ENCODE data around the gene MRGPRG. TPM values are rescaled to one million over a fixed set of nuclear protein-coding genes. Genes with fewer than 3 reads are reported as not detected.

Gene MRGPRG
- total RNA-seq, 1 donor from 2014 or later: not detected

DNA sequence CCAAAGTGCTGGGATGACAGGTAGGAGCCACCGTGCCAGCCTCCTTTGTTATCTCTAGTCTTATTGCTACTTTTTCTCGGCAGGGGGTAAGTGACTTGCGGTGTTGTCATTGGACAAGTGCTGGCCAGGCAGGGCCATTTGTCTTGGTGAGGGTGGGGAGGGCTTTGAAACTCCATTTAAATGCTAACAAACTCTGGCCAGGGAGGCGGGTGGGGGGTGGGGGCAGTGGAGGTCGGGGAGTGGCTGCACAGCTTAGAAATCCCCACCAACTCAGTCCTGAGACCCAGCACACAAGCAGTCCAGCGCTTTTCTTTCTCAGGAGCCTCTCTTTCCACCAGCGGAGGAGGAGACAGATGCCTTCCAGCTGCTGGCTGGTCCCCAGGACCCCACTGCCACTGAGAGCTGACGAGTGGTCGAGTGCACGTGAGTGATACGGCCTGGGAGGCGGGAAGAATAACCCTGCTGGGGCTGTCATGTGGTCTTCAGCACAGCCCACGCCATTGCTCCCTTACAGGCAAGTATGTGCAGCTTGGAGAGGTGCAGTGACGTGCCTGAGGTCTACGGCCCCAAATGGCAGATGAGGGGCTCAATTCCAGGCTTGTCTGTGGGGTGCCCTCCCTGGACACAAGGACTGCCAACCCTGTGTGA lies 29.3 kb downstream of the MRGPRG start:
- DNase-seq: no peak
- no peaks in the 10 kb centered on the region for H3K4me1 Mint-ChIP-seq (ENCODE audit: low read depth, unreplicated experiment)
- no peak overlapping the region for H3K4me3 Mint-ChIP-seq (ENCODE audit: unreplicated experiment)
- peaks cover 8% of the 10 kb centered on the region for H3K9me3 Mint-ChIP-seq (ENCODE audit: unreplicated experiment)
- H3K36me3 Mint-ChIP-seq (ENCODE audit: unreplicated experiment): no peaks in the 10 kb centered on the region
- H3K27ac Mint-ChIP-seq (ENCODE audit: unreplicated experiment): no peak overlapping the region
- no peak for TF ChIP-seq CTCF (IDR thresholded peaks at IDR 0.05; ENCODE audit: partially characterized antibody, unreplicated experiment)
- H3K27me3 Mint-ChIP-seq (ENCODE audit: unreplicated experiment): peaks cover 7% of the 10 kb centered on the region

DNA sequence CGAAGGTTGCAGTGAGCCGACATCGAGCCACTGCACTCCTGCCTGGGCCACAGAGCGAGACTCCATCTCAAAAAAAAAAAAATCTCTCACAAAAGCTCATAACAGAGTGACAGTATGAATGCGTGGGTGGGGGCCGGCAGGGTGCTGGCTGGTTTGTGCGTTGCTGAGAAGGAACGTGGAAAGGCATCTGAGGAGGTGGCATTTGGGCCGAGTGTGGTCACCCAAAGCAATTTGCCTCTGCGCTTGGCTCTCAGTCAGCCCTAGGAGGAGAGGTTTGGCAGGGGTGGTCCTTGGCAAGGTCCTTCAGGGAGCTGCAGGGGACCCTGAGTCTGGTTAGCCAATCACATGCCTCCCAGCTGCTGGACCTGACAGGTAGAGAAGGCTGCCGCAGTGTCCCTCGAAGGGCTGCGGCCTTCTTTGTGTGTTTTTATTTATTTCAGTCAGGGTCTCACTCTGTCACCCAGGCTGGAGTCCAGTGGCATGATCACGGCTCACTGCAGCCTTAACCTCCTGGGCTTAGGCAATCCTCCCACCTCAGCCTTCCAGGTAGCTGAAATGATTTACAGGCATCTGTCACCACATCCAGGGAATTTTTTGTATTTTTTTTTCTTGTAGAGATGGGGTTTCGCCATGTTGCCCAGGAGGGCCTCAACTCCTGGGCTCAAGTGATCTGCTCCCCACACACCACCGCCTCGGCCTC lies 30.0 kb downstream of the MRGPRG start:
- peaks cover 7% of the 10 kb centered on the region for H3K27me3 Mint-ChIP-seq (ENCODE audit: unreplicated experiment)

DNA sequence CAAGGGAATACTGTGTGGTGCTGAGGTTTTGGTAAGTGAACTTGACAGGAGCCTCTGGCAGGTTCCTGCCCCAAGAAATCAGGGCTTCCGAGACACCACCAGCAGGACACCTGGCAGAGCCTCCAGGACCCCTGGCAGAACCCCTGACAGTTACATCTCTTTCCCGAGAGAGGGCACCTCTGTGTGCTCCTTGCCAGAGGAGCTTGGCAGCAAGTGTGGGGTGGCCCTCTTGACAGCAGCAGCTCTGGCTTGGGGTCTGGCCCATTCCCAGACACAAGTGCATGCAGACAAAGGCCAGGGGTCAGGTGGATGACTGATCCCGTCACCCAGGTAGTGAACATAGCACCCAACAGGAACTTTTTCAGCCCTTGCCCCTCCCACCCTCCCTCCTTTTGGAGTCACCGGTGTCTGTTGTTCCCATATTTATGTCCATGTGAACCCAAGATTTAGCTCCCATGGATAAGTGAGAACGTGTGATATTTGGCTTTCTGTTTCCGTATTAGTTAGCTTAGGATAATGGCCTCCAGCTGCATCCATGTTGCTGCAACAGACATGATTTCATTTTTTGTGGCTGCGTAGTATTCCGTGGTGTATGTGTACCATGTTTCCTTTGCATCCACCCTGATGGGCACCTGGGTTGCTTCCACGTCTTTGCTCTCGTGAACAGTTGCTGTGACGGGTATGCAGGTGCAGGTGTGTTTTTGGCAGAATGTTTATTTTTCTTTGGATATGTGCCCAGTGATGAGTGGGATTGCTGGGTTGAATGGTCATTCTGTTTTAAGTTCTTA lies 32.3 kb downstream of the MRGPRG start:
- TF ChIP-seq CTCF (IDR thresholded peaks at IDR 0.05; ENCODE audit: partially characterized antibody, unreplicated experiment): no peak
- H3K4me1 Mint-ChIP-seq (ENCODE audit: low read depth, unreplicated experiment): no peaks in the 10 kb centered on the region
- peaks cover 5% of the 10 kb centered on the region for H3K36me3 Mint-ChIP-seq (ENCODE audit: unreplicated experiment)
- H3K9me3 Mint-ChIP-seq (ENCODE audit: unreplicated experiment): peaks cover 12% of the 10 kb centered on the region
- peaks cover 8% of the 10 kb centered on the region for H3K27me3 Mint-ChIP-seq (ENCODE audit: unreplicated experiment)
- DNase-seq: no peak
- H3K4me3 Mint-ChIP-seq (ENCODE audit: unreplicated experiment): no peak overlapping the region
- H3K27ac Mint-ChIP-seq (ENCODE audit: unreplicated experiment): no peak overlapping the region

More for the DNA sequence above, 30.0 kb downstream of the MRGPRG start:
- no peak for DNase-seq
- H3K36me3 Mint-ChIP-seq (ENCODE audit: unreplicated experiment): no peaks in the 10 kb centered on the region
- H3K27ac Mint-ChIP-seq (ENCODE audit: unreplicated experiment): no peak overlapping the region
- no peak overlapping the region for H3K4me3 Mint-ChIP-seq (ENCODE audit: unreplicated experiment)
- no peak for TF ChIP-seq CTCF (IDR thresholded peaks at IDR 0.05; ENCODE audit: partially characterized antibody, unreplicated experiment)
- no peaks in the 10 kb centered on the region for H3K4me1 Mint-ChIP-seq (ENCODE audit: low read depth, unreplicated experiment)
- H3K9me3 Mint-ChIP-seq (ENCODE audit: unreplicated experiment): peaks cover 8% of the 10 kb centered on the region

GRCh38 chr11:3184732-3185347 lies 33.8 kb downstream of the MRGPRG start:
- Mint-ChIP-seq H3K4me3 (ENCODE audit: unreplicated experiment) (no peak overlapping the region), H3K27me3 (ENCODE audit: unreplicated experiment) (peaks cover 9% of the 10 kb centered on the region), H3K36me3 (ENCODE audit: unreplicated experiment) (peaks cover 11% of the 10 kb centered on the region), H3K27ac (ENCODE audit: unreplicated experiment) (no peak overlapping the region), H3K9me3 (ENCODE audit: unreplicated experiment) (peaks cover 12% of the 10 kb centered on the region), H3K4me1 (ENCODE audit: low read depth, unreplicated experiment) (no peaks in the 10 kb centered on the region)
- DNase-seq: no peak
- no peak for TF ChIP-seq CTCF (IDR thresholded peaks at IDR 0.05; ENCODE audit: partially characterized antibody, unreplicated experiment)
